ENCODE measurements around the gene SCN5A.

Gene SCN5A

GRCh38 chr3:38657369-38657768, 7.9 kb upstream of the SCN5A start:
- no peak for TF ChIP-seq POLR2AphosphoS5 (IDR thresholded peaks at IDR 0.05; ENCODE audit: low read depth, low read length)
- TF ChIP-seq TAF1 (IDR thresholded peaks at IDR 0.05; ENCODE audit: borderline replicate concordance, low read depth, low read length): no peak
- no peak for TF ChIP-seq POLR2A (IDR thresholded peaks at IDR 0.05; ENCODE audit: low read depth, low read length)
- DNase-seq (ENCODE audit: insufficient read length): no peak
- FAIRE-seq: no peak

- DNase-seq (ENCODE audit: insufficient read length) (no peak), FAIRE-seq (no peak)
- no peak for TF ChIP-seq POLR2A (IDR thresholded peaks at IDR 0.05; ENCODE audit: low read depth, low read length)
These were observed 6.3 kb upstream of the SCN5A start for GRCh38 chr3:38655708-38656300.

- FAIRE-seq (no peak), DNase-seq (ENCODE audit: insufficient read length) (no peak)
- no peak for TF ChIP-seq POLR2A (IDR thresholded peaks at IDR 0.05; ENCODE audit: low read depth, low read length)
These were observed 4.4 kb upstream of the SCN5A start for GRCh38 chr3:38653685-38654537.

- TF ChIP-seq POLR2A (IDR thresholded peaks at IDR 0.05; ENCODE audit: low read depth, low read length): no peak
- no peak for TF ChIP-seq TAF1 (IDR thresholded peaks at IDR 0.05; ENCODE audit: borderline replicate concordance, low read depth, low read length)
- no peak for TF ChIP-seq POLR2AphosphoS5 (IDR thresholded peaks at IDR 0.05; ENCODE audit: low read depth, low read length)
- DNase-seq (ENCODE audit: insufficient read length) (no peak), FAIRE-seq (no peak)
These were observed 3.4 kb upstream of the SCN5A start for GRCh38 chr3:38652934-38653333.

GRCh38 chr3:38651153-38651789, 1.8 kb upstream of the SCN5A start:
- FAIRE-seq (peak; percentile 87), DNase-seq (ENCODE audit: insufficient read length) (peak; percentile 64)
- no peak for TF ChIP-seq POLR2A (IDR thresholded peaks at IDR 0.05; ENCODE audit: low read depth, low read length)
- no peak for TF ChIP-seq POLR2AphosphoS5 (IDR thresholded peaks at IDR 0.05; ENCODE audit: low read depth, low read length)
- no peak for TF ChIP-seq TAF1 (IDR thresholded peaks at IDR 0.05; ENCODE audit: borderline replicate concordance, low read depth, low read length)

- DNase-seq (ENCODE audit: insufficient read length) (no peak), FAIRE-seq (peak; percentile 36)
- TF ChIP-seq POLR2AphosphoS5 (IDR thresholded peaks at IDR 0.05; ENCODE audit: low read depth, low read length): no peak
- no peak for TF ChIP-seq TAF1 (IDR thresholded peaks at IDR 0.05; ENCODE audit: borderline replicate concordance, low read depth, low read length)
- no peak for TF ChIP-seq POLR2A (IDR thresholded peaks at IDR 0.05; ENCODE audit: low read depth, low read length)
These were observed 913 bp upstream of the SCN5A start for GRCh38 chr3:38650248-38650951.

- no peak for DNase-seq (ENCODE audit: insufficient read length)
- TF ChIP-seq POLR2A (IDR thresholded peaks at IDR 0.05; ENCODE audit: low read depth, low read length) (no peak), POLR2AphosphoS5 (IDR thresholded peaks at IDR 0.05; ENCODE audit: low read depth, low read length) (no peak), TAF1 (IDR thresholded peaks at IDR 0.05; ENCODE audit: borderline replicate concordance, low read depth, low read length) (no peak)
- FAIRE-seq: no peak
These were observed 608 bp downstream of the SCN5A start for GRCh38 chr3:38648659-38649499.

GRCh38 chr3:38648024-38648658, 1.3 kb downstream of the SCN5A start:
- no peak for TF ChIP-seq TAF1 (IDR thresholded peaks at IDR 0.05; ENCODE audit: borderline replicate concordance, low read depth, low read length)
- TF ChIP-seq POLR2A (IDR thresholded peaks at IDR 0.05; ENCODE audit: low read depth, low read length): no peak
- no peak for TF ChIP-seq POLR2AphosphoS5 (IDR thresholded peaks at IDR 0.05; ENCODE audit: low read depth, low read length)
- no peak for FAIRE-seq

GRCh38 chr3:38647217-38647970, 2.1 kb downstream of the SCN5A start:
- no peak for DNase-seq (ENCODE audit: insufficient read length)
- no peak for FAIRE-seq
- no peak for TF ChIP-seq POLR2A (IDR thresholded peaks at IDR 0.05; ENCODE audit: low read depth, low read length)

More at GRCh38 chr3:38648024-38648658, 1.3 kb downstream of the SCN5A start:
- DNase-seq (ENCODE audit: insufficient read length): no peak

- TF ChIP-seq POLR2A (IDR thresholded peaks at IDR 0.05; ENCODE audit: low read depth, low read length) (no peak), POLR2AphosphoS5 (IDR thresholded peaks at IDR 0.05; ENCODE audit: low read depth, low read length) (no peak), TAF1 (IDR thresholded peaks at IDR 0.05; ENCODE audit: borderline replicate concordance, low read depth, low read length) (no peak)
- DNase-seq (ENCODE audit: insufficient read length) (no peak), FAIRE-seq (peak; percentile 9)
These were observed 2.9 kb downstream of the SCN5A start for GRCh38 chr3:38646630-38647029.
